Fibroblast of peridontal ligament (primary cell): ENCODE results near the gene SORCS2.
A peak's percentile ranks its signal among the peaks of the same experiment; 100 is the strongest.

Experiments used
- DNase-seq: peaks from one replicate; pipeline ENCODE4 v3.0.0-alpha.2; 2010; ENCODE audit errors: extremely low read depth

Gene SORCS2

DNA sequence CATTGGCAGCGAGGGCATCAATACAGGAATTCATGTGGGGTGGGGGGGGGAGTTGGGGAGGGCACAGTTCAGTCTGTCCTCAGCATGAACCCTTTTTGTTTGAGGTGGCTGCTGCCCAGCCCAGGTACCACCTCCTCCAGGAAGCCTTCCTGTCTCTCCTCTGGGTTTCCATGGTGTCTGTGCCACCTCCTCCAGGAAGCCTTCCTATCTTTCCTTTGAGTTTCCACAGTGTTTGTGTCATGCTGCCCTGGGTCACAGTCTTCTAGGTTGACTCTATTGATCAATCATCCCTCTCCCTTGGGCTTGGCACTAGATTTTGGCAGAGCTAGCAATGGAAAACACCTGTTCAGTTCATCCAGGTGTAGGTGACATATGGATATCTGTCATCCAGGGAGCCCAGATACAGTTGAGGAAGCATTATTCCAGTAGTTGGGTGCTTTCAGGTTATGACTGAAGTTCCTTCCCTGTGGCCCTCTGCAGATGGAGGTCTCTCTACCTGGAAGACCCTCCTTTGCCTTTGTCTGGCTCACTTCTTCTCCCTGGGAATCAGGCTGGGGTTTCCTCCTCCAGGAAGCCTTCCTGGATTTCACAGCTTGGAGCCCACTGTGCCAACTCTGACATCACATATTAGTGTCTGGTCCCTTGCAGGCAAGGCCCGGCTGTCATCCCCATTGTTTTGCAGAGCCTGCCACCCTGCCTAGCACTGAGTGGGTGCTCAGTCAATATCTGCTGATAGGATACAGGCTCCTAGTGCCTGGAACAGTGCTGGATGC, 96.6 kb downstream of the SORCS2 start:
- DNase-seq, result no peak

GRCh38 chr4:7289589-7289988, 97.3 kb downstream of the SORCS2 start:
- no peak for DNase-seq

GRCh38 chr4:7291372-7292114, 99.2 kb downstream of the SORCS2 start:
- DNase-seq, result no peak

DNA sequence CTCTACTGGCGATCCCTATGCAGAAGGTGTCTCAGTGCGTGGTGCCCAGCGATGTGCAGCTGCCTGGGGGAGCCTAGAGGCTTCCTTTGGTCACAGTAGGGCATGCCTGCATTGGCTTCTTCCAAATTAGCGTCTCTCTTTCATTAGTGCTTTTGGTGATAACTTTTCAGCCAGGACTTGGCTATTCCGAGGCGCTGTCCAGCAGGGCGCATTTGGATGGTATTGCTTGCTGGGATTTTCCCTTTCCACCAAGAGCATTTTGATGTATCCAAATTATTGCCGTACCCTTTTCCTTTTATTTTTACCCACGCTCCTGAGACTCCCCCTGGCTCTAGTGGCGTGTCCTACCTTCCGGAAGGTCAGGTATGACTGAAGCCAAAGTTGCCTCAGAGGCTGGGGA, 101.4 kb downstream of the SORCS2 start:
- DNase-seq, result no peak

DNA sequence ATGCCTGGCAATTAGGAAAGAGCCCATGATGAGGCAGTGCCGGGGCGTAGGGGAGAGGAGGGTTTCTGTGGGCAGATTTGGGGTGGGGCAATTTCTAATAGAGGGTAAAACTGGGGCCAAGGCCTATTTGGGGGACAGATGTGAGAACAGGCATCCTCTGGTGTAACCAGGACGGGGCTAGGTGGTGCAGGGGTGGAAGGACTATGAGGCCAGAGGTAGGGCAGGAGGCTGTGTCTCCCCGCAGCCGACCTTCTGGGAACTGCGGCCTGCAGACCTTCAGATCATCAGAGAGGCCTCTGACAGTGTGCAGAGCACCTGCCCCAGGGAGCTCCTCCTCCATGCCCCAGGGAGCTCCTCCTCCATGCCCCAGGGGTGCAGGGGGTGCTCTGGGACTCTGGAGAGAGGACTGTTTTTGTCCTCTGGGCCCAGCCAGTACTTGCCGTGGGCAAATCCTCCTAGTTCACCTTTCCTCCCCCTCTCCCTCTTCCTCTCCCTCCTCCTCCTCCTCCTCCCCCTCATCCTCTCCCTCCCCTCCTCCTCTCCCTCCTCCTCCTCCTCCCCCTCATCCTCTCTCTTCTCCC, 101.9 kb downstream of the SORCS2 start:
- DNase-seq, result no peak

DNA sequence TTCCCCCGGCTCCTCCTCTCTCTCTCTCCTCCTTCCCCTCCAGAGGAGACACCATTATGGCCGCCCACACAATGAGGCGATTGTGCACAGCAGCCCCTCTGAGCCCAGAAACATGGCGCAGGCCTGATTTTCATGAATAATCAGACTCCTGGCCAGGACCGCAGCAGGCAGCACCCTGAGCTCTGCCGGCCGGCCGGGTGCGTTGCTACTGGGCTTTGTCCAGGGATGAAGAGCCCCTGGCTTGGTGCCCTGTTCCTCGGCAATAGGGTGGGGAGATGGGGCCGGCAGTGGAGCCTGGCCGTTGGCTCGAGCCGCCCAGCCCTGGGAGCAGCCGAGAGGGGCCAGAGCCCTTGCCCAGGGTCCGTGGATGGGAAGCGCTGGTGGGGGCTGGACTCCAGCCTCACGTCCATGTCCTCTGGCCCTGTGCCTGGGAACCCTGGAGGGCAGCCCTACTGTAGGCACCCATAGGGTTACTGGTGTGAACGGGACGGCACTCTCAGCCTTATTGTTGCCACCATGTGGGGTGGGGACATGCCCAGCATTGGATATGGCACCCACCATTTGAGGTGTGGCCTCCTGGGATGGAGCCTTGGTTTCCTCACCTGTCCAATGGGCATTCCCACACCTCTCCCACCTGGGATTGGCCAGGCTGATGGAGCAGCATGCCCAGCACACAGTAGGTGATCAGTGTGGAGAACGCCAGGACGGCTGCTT, 103.0 kb downstream of the SORCS2 start:
- no peak for DNase-seq

- DNase-seq, result peak; percentile 28
Measured at GRCh38 chr4:7295911-7296660, 103.7 kb downstream of the SORCS2 start.

DNA sequence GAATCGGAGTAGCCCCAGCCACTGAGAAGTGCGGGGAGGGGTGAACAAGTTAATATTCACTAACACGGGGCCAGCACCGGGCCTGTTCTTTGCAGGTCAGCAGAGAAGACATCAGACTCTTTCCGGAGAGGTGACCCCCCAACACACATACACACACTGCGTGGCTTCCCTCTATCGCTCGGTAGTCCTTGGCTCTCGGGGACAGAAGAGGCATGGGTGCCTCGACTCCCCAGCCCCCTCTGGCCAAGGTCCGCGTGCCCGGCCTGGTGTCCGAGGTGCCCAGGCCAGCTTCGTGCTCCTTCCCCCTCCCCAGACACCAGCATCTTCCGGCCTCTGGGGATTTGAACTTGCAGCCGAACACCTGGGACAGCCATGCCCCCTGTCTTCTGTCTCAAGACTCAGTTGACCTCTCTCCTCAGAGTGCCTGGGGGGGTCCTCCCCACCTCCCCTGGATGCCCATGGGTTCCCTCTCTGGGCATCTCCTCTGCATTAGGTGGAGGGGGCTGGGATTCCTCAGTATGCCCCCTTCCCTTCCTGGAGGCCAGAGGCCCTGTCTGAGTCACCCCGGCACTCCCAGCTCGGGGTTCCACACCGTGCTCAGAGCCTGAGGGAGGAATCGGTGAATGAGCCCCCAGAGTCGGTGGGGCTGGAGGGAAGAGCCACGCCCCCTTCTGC, 104.5 kb downstream of the SORCS2 start:
- no peak for DNase-seq

GRCh38 chr4:7297374-7297773, 105.0 kb downstream of the SORCS2 start:
- DNase-seq, result no peak

- no peak for DNase-seq
Measured at GRCh38 chr4:7297881-7298280, 105.5 kb downstream of the SORCS2 start.

DNA sequence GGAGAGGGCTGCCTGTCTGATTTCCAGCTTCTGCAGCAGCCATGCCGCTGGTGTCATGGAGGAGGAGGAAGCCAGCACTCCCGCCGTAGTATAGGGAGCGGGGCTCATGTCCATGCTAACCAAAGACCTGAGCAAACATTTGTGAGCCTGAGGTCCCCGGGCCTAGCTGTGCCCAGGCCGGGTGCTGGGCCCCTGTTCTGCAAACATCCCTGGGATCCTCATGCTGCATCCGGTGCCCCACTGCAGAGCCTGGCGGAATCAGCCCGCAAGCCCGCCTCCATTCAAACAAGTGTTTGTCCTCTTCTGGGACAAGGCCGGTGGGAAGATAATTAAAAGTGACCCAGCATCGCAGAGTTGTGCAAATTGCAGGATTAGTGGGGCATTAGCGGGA, 106.3 kb downstream of the SORCS2 start:
- DNase-seq, result no peak

- DNase-seq, result no peak
Measured at GRCh38 chr4:7299010-7299907, 106.9 kb downstream of the SORCS2 start.

- no peak for DNase-seq
Measured at GRCh38 chr4:7299908-7300710, 107.8 kb downstream of the SORCS2 start.

DNA sequence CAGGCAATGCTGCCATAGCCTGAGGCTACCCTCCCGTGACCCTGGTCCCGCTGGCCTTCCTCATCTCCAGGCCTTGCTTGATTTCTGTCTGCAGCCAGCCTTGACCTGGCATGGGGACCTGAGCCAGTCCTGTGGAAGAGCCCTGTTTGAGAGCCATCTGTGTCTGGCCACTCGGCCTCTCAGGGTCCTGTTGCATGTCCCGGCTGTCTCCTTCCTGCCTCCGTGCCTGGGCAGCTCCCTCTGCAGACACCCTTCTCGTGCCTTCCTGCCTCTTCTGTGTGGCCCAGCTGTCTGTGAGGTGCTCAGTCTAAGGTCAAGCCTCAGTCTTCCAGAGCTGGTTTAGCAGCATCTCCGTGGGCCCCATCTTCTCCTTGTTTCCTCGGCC, 108.4 kb downstream of the SORCS2 start:
- no peak for DNase-seq

DNA sequence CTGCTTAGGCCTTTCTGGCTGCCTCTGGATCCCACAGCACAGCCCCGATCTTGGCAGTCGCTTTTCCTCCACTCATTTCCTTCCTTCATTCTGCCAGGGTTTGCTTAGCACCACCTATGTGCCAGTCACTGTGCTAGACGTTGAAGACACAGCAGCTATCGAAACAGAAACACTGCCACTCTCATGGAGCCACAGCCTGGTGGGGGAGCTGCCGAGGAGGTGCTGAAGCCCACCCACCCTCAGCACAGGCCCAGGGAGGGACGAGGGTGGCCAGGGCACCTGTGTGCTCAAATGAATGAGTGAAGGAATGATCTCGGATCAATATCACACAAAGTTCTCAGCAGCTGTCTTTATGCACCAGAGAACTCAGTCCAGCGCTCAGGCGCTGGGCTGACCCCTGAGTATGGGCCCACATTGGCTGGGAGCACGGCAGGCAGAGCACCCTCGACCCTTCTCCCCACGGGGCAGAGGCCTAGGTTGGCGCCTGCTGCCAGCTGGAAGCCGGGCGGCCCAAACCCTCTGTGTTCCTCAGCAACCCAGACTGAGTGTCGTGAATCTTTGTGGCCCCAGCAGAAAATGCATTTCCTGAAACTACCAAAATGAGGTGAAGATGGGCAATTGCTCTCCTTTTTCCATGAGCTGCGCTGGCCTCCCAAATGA, 108.9 kb downstream of the SORCS2 start:
- DNase-seq, result no peak

DNA sequence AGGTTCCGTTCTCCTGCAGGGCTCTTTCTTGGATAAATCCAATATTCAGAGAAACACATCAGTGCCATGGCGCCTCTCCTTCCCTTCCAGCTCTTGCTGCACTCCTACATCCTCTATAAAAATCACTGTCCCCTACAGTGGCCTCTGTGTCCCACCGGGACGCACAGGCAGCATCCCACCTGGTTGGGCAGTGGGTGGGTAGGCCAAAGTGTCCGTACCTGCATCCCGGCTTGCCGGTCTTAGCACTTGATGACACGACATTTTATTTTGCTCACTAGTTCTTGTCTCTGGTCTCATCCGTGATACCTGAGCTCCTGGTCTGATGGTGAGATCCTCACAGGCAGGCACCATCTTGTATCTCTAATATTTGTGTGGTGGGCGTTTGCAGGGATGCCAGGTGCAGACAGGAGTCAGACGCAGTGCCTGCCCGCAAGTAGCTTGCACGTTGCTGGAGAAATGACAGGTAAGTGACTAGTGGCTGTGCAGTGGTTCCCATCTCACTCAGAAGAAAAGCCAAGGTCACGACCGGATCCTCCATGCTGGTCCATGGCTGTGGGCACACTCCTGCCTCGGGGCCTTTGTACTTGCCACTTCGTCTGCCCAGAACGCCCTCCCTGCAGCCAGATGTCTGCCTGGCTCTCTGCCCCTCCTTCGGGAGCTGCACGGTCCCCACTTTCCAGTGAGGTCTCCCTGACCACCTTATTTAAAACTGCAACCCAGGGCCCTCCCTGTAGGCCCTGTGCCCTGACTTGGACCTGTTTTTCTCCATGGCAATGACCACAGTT, 109.7 kb downstream of the SORCS2 start:
- DNase-seq, result no peak

GRCh38 chr4:7302781-7303404, 110.6 kb downstream of the SORCS2 start:
- no peak for DNase-seq
